SU-DHL-6 (cell line): ENCODE results near the gene FAM53B.

Experiments
- H2AFZ ChIP-seq: fragments of 200-600 bp; sonication (generic); 2 replicates; pipeline ENCODE4 v1.6.1; 2014; ENCODE audit warnings: low read depth, mild to moderate bottlenecking, moderate library complexity, mixed read lengths, antibody characterized with exemption, low read length; ENCODE audit not compliant: severe bottlenecking
- H3F3A ChIP-seq: fragments of 200-600 bp; shearing (Covaris generic); 2 replicates; pipeline ENCODE4 v1.6.0; 2016; ENCODE audit warnings: antibody characterized with exemption, mild to moderate bottlenecking; ENCODE audit not compliant: insufficient read depth
- H3K27ac ChIP-seq: fragments of 200-600 bp; sonication (generic); 2 replicates; pipeline ENCODE4 v1.5.1; 2016; ENCODE audit warnings: low read depth, mild to moderate bottlenecking, low read length, moderate library complexity, mixed read lengths
- H3K27me3 ChIP-seq: fragments of 200-600 bp; sonication (generic), shearing (Covaris generic); 2 replicates; pipeline ENCODE4 v1.6.0; 2014; ENCODE audit warnings: mild to moderate bottlenecking, low read length
- H3K36me3 ChIP-seq: fragments of 200-600 bp; sonication (generic); 2 replicates; pipeline ENCODE4 v1.6.1; 2014; ENCODE audit warnings: mild to moderate bottlenecking, low read length, mixed read lengths
- H3K4me2 ChIP-seq: fragments of 300-600, 200-600 bp; shearing (Covaris generic), sonication (generic); 2 replicates; pipeline ENCODE4 v1.6.0; 2014; ENCODE audit warnings: low read length, low read depth, mild to moderate bottlenecking; ENCODE audit not compliant: poor library complexity, severe bottlenecking
- H3K4me3 ChIP-seq: fragments of 200-600 bp; sonication (generic); 2 replicates; pipeline ENCODE4 v1.5.1; 2014; ENCODE audit warnings: antibody characterized with exemption, low read length, mild to moderate bottlenecking, mixed read lengths; ENCODE audit not compliant: insufficient read depth, poor library complexity, severe bottlenecking
- H3K79me2 ChIP-seq: fragments of 200-600 bp; sonication (generic); 2 replicates; pipeline ENCODE4 v1.6.1; 2014; ENCODE audit warnings: mild to moderate bottlenecking, low read length, moderate library complexity; ENCODE audit not compliant: insufficient read depth
- H3K9ac ChIP-seq: fragments of 200-600 bp; sonication (generic); 2 replicates; pipeline ENCODE4 v1.7.0; 2014; ENCODE audit warnings: mild to moderate bottlenecking, low read length
- H3K9me2 ChIP-seq: fragments of 200-600 bp; sonication (generic); replicated peaks from 2 replicates; pipeline ENCODE4 v1.6.1; 2014; ENCODE audit warnings: low read length; ENCODE audit not compliant: insufficient read depth
- H3K9me3 ChIP-seq: fragments of 200-600 bp; sonication (generic); 2 replicates; pipeline ENCODE4 v1.6.1; 2014; ENCODE audit warnings: low read length, mixed read lengths; ENCODE audit not compliant: insufficient read depth
- H4K20me1 ChIP-seq: fragments of 200-600 bp; sonication (generic); 2 replicates; pipeline ENCODE4 v1.6.1; 2014; ENCODE audit warnings: low read depth, mild to moderate bottlenecking, antibody characterized with exemption, low read length, moderate library complexity, mixed read lengths
- CTCF ChIP-seq: fragments of 200-600 bp; sonication (generic); IDR thresholded peaks from one replicate; pipeline ENCODE4 v1.5.1; 2017; ENCODE audit warnings: antibody characterized with exemption, mild to moderate bottlenecking, low read length, moderate library complexity; ENCODE audit not compliant: insufficient read depth, poor library complexity, severe bottlenecking
- EZH2phosphoT487 ChIP-seq: fragments of 200-600 bp; sonication (generic), shearing (Covaris generic); conservative IDR thresholded peaks from 2 replicates; pipeline ENCODE4 v1.6.1; 2018; ENCODE audit warnings: mild to moderate bottlenecking, antibody characterized with exemption, low read length, moderate library complexity, mixed read lengths

The FAM53B gene

DNA sequence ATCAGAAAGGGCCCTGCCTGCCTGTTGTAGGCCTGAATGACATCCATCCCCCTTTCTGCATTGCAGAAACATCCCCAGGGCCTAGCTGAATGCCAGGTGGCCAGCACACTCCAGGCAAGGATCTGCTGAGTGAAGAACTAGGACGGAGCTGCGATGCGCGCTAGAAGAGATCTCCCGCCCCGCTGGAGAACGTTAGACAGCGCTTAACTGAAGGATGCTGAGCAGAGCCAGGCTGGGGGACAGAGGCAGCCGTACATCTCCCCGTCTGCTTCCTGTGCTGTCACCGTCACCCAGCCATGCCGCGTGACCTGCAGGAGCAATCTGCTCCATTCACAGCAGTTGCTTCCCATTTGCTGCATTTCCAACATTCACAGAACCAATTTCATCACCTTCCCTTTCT lies 73.3 kb downstream of the FAM53B start:
- H2AFZ ChIP-seq: no peak overlapping the region
- no peaks in the 10 kb centered on the region for H3K27me3 ChIP-seq
- H3K9ac ChIP-seq: no peak overlapping the region
- no peak overlapping the region for H3K4me3 ChIP-seq
- no peak for TF ChIP-seq CTCF
- no peak for TF ChIP-seq EZH2phosphoT487
- H3F3A ChIP-seq: no peaks in the 10 kb centered on the region
- H3K9me2 ChIP-seq: no peaks in the 10 kb centered on the region
- H3K9me3 ChIP-seq: no peaks in the 10 kb centered on the region
- no peak overlapping the region for H3K4me2 ChIP-seq
- 0 out of 2 replicates have a peak, but pooled peaks cover 2% of the 10 kb centered on the region for H3K36me3 ChIP-seq
- H3K79me2 ChIP-seq: peaks cover 99% of the 10 kb centered on the region
- H4K20me1 ChIP-seq: peaks cover 32% of the 10 kb centered on the region; the same call in 1 of the 2 replicates
- H3K27ac ChIP-seq: no peak overlapping the region

GRCh38 chr10:124669824-124670654 lies 74.1 kb downstream of the FAM53B start:
- no peak overlapping the region for H3K4me2 ChIP-seq
- no peaks in the 10 kb centered on the region for H3K27me3 ChIP-seq
- no peaks in the 10 kb centered on the region for H3K9me3 ChIP-seq
- no peaks in the 10 kb centered on the region for H3F3A ChIP-seq
- no peaks in the 10 kb centered on the region for H3K36me3 ChIP-seq
- H4K20me1 ChIP-seq: peaks cover 28% of the 10 kb centered on the region; the same call in 1 of the 2 replicates
- TF ChIP-seq EZH2phosphoT487 (no peak), CTCF (no peak)
- H3K4me3 ChIP-seq: no peak overlapping the region
- H3K9ac ChIP-seq: no peak overlapping the region
- H3K79me2 ChIP-seq: peaks cover 99% of the 10 kb centered on the region
- no peak overlapping the region for H2AFZ ChIP-seq
- no peaks in the 10 kb centered on the region for H3K9me2 ChIP-seq
- no peak overlapping the region for H3K27ac ChIP-seq

DNA sequence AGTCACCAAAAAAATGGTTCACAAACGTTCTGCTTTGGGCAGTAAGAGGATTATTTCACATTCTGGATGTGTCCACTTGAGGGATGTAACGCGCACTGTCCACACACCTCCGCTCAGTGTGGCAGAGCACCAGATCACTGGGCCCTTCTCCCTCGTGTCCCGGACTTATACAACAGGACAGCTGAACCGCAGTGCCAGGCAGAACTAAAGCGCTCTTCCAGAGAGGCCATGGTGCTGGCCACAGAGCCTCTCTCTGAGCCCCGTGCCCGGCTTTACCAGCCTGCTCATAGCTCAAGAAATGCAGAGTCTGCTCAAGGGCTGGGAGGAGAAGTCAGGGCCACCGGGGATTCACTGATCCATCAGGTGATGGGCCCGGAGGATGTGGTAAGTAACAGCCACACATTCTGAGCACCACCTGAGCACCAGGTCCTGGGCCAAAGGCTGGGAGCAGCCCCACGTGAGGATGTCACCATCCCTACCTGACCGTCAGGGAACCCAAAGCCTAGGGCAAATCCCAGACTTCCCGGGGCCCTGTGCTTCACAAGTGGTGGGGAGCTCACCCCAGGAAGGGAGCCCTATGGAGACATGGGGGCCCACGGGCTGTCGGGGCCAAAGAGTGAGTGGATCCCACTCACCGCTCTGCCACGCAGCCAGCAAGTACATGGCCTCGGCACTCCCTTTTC lies 74.9 kb downstream of the FAM53B start:
- Histone ChIP-seq H2AFZ (no peak overlapping the region), H3K4me2 (no peak overlapping the region), H3K4me3 (no peak overlapping the region), H3K9me3 (no peaks in the 10 kb centered on the region), H3F3A (no peaks in the 10 kb centered on the region), H3K36me3 (no peaks in the 10 kb centered on the region), H3K27me3 (no peaks in the 10 kb centered on the region), H3K9me2 (no peaks in the 10 kb centered on the region), H3K79me2 (peaks cover 99% of the 10 kb centered on the region), H4K20me1 (peaks cover 28% of the 10 kb centered on the region; the same call in 1 of the 2 replicates), H3K27ac (no peak overlapping the region), H3K9ac (no peak overlapping the region)
- TF ChIP-seq EZH2phosphoT487 (no peak), CTCF (no peak)
